Measurements from ENCODE around the gene KIF9.

DNA sequence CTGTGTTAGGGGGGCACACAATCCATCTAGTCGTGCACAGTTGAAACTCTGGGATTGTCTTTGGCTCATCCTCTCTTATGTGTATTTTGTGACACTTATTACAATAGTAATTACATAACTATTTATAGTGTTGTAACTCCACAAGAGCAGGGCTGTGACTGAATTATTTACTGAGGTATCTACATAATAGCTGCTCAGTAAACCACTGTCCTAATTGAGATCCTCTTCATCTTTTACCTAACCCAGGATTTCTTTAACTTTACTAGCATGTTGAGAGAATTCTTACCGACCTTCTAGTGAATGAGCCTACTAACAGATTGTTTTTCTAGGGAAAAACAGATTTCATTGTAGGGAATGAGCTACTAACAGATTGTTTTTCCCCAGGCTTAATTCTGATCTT, 11.2 kb upstream of the KIF9 start:
- TF ChIP-seq, protein P1, sequence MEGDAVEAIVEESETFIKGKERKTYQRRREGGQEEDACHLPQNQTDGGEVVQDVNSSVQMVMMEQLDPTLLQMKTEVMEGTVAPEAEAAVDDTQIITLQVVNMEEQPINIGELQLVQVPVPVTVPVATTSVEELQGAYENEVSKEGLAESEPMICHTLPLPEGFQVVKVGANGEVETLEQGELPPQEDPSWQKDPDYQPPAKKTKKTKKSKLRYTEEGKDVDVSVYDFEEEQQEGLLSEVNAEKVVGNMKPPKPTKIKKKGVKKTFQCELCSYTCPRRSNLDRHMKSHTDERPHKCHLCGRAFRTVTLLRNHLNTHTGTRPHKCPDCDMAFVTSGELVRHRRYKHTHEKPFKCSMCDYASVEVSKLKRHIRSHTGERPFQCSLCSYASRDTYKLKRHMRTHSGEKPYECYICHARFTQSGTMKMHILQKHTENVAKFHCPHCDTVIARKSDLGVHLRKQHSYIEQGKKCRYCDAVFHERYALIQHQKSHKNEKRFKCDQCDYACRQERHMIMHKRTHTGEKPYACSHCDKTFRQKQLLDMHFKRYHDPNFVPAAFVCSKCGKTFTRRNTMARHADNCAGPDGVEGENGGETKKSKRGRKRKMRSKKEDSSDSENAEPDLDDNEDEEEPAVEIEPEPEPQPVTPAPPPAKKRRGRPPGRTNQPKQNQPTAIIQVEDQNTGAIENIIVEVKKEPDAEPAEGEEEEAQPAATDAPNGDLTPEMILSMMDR (IDR thresholded peaks at IDR 0.05; ENCODE audit: low read length) = no peak
- TF ChIP-seq EZH2 (IDR thresholded peaks at IDR 0.05; ENCODE audit: borderline replicate concordance, low read length) = no peak
